ENCODE data around the gene MBD3L5.
"Not testable (repeated sequence)": the region's sequence is repeated elsewhere in the genome, so short reads cannot be mapped to it uniquely, and the experiment has no call there.

MBD3L5 gene

DNA sequence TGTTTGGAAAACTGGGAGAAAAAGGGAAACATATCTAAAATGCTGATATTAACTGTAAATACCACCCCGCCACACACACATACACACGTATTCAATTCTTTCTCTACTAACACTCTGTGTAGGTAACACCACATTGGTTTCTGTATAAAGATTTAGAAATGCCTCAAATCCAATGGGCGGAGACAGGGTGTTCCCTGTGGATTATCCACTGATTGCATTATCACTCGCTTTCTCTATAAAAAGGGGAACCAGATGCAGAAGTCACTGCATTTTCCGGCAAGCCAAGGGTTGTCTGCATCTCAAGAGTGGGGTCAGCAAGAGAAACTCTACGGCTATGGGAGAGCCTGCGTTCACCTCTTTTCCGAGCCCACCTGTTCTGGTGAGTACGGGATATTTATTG, at the start of gene MBD3L5:
TSS of gene MBD3L5 (plus strand) at position 301 of the 400 bp plus-strand sequence. CDS start at position 335, 34 bp downstream.
- not testable (repeated sequence) for FAIRE-seq

DNA sequence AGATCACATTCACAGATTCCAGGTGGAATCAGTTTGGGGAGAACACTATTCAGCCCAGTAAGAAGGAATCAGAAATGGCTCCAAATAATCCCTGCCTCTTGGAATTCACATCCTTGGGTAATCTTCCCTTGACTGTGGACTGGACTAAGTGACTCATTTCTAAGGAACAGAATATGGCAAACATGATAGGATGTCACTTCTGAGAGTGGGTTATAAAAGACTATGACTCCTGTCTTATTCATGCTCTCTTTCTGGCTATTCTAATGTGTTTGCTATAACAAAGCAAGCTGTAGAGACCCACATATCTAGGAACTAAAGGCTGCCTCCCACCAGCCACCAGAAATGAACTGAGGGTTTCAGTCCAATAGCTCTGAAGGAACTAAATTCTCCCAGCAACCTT, 46.9 kb upstream of the MBD3L5 start:
- no peak for FAIRE-seq

DNA sequence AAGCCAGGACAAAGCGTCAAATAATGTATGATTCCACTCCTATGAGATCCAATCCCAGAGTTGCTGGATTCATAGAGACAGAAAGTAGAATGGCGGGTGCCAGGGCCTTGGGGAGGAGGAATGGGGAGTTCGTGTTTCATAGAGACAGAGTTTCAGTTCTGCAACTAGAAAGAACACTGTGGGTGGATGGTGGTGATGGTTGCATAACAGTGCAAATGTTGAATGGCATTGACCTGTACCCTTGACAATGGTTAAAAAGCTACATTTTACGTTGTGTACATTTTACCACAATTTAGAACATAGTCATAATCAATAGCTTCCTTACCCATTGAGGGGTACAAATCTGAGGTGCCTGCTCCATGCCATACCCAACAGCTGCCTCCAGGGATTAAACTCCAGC, 42.5 kb upstream of the MBD3L5 start:
- FAIRE-seq = no peak

DNA sequence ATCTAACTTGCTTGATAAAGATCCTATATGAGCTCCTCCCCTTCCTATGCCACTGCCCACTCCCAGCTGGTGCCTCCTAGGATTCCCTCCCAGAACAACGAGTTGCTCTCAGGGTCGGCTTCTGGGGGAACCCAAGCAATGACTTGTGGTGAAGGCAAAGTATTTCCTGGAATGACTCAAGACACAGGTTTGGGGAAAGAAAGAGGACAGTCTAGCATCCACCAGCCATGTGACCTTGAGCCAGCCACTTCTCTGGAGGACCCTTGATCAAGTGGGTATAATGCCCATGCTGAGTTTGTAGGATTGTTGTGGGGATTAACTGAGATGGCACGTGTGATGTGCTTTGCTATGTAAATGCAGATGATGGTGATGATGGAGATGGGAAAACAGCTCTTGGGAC, 42.1 kb upstream of the MBD3L5 start:
- FAIRE-seq = no peak

DNA sequence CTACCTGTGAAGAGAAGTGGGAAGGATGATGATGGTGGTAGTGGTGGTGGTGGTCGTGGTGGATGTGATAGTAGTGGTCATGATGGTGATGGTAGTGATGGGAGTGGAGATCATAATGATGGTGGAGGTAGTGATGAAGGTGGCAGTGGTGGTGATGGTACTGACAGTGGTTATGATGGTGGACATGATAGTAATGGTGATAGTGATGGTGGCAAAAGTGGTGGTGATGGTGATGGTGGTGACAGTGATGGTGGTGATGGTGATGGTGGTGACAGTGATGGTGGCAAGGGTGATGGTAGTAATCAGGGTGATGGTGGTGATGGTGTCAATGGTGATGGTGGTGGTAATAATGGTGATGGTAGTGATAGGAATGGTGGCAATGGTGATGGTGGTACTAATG, 35.3 kb upstream of the MBD3L5 start:
- FAIRE-seq = no peak

DNA sequence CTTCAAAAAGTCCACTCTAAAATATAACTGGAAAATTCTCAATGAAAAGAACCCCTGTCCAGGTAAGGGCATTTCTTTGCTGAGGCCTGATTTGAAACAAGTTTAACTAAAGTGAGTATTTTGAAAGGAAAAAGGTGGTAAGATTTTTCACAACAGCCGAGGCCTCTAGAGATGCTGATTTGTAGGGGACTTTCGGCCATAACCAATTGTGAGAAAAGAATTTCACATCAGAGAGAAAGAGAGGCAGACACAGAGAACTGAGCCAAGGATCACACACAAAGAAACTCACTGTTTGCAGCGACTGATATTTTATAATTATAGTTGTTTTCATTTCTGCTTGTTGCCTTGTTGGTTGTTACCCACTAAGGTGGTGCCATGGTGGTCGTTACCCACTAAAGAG, 33.6 kb upstream of the MBD3L5 start:
- FAIRE-seq = no peak

DNA sequence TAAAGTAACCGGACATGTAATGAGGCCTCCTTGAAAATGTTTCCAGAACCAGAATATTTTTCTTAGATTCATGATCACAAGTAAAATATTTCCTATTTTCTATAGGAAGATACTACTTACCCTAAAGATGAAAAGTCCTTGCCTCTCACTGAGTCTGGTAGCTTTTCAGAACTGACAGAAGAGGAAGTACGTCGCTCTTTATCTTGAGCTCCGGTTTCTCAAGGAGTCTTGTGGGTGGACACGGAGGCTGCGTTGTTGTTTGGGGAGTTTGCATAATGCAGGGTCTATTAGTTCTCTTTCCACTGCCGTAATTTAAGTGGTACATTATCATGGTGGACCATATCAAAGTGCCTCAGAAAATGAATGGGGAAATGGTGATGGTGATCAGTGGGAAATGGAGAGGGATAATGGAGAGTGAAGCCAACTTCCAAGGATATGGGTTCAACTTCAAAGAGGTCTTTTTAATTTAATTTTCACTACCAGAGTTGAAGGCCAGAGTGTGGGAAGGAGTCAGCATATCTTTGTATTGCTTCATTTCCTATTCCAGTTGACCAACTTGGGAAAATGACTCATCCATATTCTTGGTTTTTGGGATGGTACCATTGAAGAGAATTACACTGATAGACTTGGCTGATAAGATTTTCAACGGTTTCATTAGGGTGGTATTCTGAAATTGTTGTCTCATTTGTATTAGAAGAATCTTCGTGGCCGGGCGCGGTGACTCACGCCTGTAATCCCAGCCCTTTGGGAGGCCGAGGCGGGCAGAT, 32.5 kb upstream of the MBD3L5 start:
- no peak for FAIRE-seq

DNA sequence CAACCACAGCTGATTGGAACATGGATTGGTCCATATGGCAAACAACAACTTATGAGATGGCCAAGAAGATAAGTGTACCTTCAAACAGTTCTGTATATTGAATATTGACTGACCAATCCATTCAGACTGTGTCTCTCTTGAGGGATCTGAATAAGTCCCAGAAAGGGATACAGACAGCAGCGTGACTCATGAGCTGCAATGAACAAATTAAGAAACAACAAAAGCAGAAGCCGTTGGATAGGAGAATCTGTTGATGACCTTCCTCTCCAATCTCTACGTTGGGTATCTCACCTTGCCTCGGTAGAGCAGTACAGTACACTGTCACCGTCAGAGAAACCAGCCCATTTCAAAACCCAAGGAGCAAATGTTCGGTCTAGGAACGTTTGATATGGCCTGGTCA, 30.4 kb upstream of the MBD3L5 start:
- no peak for FAIRE-seq

DNA sequence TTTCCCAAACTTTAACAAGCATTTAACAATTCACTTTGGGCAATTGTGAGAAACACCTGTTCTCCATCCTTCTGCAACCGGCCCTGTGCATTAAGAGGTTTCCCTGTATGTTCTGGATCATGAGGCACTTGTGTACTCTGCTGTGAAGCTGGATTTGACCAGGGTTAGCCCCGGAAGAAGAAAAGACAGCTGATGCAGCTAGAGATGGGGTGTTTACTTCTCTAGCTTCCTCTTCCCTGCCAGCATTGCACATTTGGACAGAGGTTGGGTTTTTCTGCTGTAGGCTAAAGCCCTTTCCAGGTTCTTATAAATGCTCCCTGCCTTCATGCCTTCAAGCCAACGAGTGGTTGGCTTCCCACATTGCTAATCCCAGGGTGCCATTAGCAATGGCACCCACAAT, 30.0 kb upstream of the MBD3L5 start:
- FAIRE-seq = no peak

DNA sequence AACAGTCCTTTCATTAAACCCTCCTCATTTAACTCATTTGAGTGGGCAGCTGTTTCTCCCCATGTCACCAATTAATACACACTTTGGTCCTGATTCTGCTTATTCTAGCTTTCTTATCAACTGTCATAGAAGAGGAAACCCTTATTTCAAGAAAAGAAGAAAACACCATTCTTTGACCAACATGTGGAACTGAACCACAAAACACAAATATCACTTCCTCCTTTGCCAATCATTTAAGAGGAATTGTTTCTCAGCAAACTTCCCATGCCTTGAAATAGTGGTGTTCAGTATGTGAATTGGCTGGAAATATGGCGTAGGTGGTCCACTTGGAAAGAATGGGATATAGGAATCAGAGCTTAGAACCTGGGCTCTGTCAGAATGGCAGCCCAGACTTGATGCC, 29.6 kb upstream of the MBD3L5 start:
- no peak for FAIRE-seq

DNA sequence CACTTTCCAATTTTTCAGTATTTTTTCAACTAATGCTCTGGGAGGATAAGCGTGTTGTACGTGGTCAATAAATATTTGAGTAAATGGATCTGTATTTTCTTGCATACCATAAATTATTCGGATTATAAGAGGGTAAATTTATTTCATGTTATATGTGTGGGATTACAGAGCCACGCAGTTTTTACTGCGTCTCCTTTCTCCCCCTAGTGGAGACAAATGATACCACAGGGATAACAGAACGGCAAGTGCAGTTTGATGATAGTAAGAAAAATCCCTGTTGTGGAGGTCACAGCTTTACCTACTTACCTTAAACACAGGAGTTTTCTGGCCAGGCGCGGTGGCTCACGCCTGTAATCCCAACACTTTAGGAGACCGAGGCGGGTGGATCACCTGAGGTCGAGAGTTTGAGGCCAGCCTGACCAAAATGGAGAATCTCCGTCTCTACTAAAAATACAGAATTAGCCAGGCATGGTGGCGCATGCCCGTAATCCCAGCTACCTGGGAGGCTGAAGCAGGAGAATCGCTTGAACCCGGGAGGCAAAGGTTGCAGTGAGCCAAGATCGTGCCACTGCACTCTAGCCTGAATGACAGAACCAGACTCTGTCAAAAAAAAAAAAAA, 26.0 kb upstream of the MBD3L5 start:
- no peak for FAIRE-seq

DNA sequence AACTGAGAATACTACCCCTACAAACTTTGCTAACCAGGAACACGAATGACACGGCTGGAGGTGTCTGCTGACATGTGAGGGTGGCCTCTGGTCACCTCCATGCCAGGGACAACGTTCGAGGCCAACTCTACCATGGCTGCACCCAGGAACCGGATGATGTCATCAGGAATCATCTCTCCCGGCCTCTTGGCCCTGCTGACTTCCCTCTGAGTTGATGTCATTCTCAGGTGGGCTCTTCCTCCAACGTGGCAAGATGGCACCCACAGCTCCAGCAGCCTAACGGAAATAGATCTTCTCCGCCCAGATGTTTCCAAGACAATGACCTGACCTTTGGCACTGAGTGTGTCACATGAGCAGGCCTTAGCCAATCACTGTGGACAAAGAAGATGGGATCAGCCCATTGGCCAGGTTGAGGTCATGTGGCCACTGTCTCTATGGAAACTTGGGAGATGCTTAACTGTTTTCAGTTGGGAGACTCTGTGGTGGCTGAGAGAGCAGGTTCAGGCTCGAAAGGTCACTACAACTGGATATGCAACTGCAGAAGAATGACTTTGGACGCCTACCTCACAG, 24.2 kb upstream of the MBD3L5 start:
- FAIRE-seq = no peak

DNA sequence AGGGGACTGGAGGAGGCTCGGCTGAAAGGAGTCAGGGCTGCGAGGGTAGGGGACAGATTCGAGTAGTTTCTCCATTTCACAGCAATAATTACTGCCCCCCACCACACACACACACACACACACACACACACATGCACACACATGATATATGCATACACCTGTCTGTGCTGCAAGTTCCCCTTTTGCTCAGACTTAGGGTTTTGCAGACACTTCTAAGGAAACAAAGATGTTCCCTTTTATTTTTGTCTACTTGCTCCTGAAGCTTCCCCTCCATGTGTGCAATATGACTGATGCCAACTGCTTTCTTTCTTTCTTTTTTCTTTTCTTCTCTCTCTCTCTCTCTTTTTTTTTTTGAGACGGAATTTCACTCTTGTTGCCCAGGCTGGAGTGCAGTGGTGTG, 22.5 kb upstream of the MBD3L5 start:
- FAIRE-seq = no peak

DNA sequence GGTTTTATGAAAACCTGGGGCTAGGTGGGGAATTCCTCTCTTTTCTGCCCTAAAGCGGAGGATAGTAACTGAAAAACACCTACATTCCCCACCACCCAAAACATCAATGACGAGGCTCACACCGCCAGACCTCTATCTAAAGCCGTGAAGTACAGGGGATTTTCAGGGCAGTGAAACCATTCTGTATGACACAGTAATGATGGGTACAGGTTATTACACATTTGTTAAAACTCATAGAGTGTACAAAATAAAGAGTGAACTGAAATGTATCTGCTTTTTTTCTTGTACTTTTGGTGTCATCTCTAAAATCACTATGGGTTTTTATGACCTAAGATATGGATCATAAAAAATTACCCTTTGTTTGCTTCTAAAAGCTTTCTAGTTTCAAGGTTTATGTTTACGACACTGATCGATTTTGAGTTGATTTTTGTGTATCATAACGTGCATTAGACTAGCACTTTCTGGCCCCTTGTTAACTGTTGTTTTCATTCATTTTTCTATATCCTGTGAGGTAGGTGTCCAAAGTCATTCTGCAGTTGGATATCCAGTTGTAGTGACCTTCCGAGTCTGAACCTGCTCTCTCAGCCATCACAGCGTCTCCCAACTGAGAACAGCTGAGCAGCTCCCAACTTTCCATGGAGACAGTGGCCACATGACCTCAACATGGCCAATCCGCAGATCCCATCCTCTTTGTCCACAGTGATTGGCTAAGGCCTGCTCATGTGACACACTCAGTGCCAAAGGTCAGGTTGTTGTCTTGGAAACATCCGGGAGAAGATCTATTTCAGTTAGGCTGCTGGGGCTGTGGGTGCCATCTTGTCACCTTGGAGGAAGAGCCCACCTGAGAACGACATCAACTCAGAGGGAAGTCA, 19.4 kb upstream of the MBD3L5 start:
- no peak for FAIRE-seq

DNA sequence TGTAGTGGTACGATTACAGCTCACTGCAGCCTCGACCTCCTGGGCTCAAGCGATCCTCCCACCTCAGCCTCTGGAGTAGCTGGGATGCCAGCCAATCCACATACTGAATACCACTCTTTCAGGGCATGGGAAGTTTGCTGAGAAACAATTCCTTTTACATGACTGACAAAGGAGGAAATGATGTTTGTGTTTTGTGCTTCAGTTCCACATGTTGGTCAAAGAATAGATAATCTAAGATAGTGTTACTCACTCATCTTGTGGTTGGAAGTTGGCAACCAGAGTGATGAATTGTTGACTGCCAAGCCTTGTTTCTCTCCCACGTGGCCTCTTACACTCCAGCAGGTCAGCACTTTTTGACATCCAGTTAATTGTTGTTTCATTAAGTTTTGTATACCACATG, 16.7 kb upstream of the MBD3L5 start:
- FAIRE-seq = no peak

DNA sequence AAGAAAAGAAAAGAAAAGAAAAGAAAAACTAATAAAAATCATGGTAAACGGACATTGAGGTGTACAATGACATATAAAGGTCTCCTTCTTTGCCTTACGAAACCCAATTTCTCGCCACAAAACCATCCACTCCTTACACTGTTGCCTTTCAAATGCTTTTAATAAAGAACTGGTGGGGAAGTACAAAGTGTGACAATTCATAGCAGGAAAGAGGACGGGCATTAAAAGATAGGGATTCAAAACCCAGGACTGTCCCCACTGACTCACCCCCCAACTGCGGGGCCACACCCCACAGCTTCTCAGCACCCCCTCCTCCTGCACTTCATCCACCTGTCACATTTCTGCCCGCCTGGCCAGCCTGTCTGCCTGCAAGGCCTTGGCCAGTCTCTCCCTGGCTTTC, 11.6 kb upstream of the MBD3L5 start:
- no peak for FAIRE-seq

DNA sequence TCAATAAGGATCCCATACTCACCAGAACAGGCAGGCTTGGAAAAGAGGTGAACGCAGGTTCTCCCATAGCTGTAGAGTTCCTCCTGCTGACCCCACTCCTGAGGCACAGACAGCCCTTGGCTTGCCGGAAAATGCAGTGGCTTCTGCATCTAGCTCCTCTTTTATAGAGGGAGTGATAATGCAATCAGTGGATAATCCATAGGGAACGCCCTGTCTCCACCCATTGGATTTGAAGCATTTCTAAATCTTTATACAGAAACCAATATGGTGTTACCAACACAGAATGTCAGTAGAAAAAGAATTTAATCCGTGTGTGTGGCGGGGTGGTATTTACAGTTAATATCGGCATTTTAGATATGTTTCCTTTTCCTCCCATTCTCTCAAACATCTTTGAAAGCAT, 9.0 kb upstream of the MBD3L5 start, which contains the start of gene MBD3L2B:
TSS of gene MBD3L2B (minus strand) at position 101 of the 400 bp plus-strand sequence. CDS start at position 67, 34 bp downstream.
- not testable (repeated sequence) for FAIRE-seq

DNA sequence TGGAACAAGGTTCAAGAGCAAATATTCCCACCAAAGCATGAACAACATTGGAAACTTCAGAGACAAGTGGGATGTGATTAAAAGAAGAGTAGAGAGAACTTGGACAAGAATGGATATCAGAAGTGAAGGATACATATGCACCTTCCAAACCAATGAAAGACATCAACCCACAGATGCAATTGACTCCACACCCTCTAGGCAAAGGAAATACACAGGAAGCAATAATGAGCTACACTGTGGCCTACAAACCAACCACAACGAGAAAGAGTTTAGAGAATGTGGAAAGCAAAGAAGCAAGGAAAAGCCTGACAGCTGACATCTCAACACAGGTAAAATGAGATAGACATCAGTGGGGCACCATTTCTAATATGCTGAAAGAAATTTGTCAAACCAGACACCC, 1.6 kb upstream of the MBD3L5 start:
- FAIRE-seq = not testable (repeated sequence)

DNA sequence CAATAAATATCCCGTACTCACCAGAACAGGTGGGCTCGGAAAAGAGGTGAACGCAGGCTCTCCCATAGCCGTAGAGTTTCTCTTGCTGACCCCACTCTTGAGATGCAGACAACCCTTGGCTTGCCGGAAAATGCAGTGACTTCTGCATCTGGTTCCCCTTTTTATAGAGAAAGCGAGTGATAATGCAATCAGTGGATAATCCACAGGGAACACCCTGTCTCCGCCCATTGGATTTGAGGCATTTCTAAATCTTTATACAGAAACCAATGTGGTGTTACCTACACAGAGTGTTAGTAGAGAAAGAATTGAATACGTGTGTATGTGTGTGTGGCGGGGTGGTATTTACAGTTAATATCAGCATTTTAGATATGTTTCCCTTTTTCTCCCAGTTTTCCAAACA, 9.7 kb downstream of the MBD3L5 start, which contains the start of gene MBD3L4:
TSS of gene MBD3L4 (minus strand) at position 101 of the 400 bp plus-strand sequence. CDS start at position 66, 35 bp downstream.
- not testable (repeated sequence) for FAIRE-seq

DNA sequence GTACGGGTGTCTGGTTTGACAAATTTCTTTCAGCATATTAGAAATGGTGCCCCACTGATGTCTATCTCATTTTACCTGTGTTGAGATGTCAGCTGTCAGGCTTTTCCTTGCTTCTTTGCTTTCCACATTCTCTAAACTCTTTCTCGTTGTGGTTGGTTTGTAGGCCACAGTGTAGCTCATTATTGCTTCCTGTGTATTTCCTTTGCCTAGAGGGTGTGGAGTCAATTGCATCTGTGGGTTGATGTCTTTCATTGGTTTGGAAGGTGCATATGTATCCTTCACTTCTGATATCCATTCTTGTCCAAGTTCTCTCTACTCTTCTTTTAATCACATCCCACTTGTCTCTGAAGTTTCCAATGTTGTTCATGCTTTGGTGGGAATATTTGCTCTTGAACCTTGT, 11.2 kb downstream of the MBD3L5 start:
- FAIRE-seq = not testable (repeated sequence)

DNA sequence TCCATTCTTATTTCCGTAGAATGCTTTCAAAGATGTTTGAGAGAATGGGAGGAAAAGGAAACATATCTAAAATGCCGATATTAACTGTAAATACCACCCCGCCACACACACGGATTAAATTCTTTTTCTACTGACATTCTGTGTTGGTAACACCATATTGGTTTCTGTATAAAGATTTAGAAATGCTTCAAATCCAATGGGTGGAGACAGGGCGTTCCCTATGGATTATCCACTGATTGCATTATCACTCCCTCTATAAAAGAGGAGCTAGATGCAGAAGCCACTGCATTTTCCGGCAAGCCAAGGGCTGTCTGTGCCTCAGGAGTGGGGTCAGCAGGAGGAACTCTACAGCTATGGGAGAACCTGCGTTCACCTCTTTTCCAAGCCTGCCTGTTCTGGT, 18.6 kb downstream of the MBD3L5 start, which contains the start of gene MBD3L2:
TSS of gene MBD3L2 (plus strand) at position 301 of the 400 bp plus-strand sequence. CDS start at position 354, 53 bp downstream.
- not testable (repeated sequence) for FAIRE-seq

DNA sequence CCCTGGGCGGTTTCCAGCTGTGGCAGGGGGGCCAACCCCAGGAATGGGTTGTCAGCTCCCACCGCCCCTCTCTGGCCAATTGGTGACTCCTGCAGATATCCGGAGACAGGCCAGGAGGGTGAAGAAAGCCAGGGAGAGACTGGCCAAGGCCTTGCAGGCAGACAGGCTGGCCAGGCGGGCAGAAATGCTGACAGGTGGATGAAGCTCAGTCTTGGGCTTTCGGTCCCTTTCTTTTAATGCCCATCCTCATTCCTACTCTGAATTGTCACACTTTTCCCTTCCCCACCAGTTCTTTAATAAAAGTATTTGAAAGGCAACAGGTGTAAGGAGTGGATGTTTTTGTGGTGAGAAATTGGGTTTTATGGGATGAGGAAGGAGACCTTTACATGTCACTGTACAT, 21.0 kb downstream of the MBD3L5 start:
- not testable (repeated sequence) for FAIRE-seq

DNA sequence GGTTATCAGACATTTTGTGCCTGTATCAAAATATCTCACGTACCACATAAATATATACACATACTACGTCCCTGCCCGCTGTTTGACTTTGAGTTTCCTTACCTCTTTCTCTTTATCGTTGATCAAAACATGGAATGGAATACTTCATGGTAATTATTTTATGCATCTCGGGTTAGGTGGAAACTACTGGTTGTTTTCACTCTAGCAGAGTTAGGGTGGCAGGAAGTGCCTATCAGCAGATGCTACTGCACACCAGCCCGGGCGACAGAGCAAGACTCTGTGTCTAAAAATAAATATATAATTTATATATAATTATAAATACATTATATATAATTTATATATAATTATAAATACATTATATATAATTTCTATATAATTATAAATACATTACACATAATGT, 22.5 kb downstream of the MBD3L5 start:
- FAIRE-seq = not testable (repeated sequence)
